Ishikawa (cell line): ENCODE data around the gene S100A7.

ENCODE experiments used
- CEBPB ChIP-seq: IDR thresholded peaks from 2 replicates; pipeline ENCODE4 v1.6.1; 2012
- CREB1 ChIP-seq: IDR thresholded peaks from 2 replicates; pipeline ENCODE4 v1.6.1; 2012; ENCODE audit warnings: low read depth
- EGR1 ChIP-seq: IDR thresholded peaks from 2 replicates; pipeline ENCODE4 v1.6.1; 2012
- EP300 ChIP-seq: IDR thresholded peaks from 2 replicates; pipeline ENCODE4 v1.6.1; 2012; ENCODE audit warnings: borderline replicate concordance
- FOXM1 ChIP-seq: IDR thresholded peaks from 2 replicates; pipeline ENCODE4 v1.6.1; 2012; ENCODE audit warnings: low read depth, borderline replicate concordance
- NFIC ChIP-seq: IDR thresholded peaks from 2 replicates; pipeline ENCODE4 v1.6.1; 2012
- RAD21 ChIP-seq: IDR thresholded peaks from 2 replicates; pipeline ENCODE4 v1.6.1; 2012; ENCODE audit warnings: low read depth
- TAF1 ChIP-seq: IDR thresholded peaks from 2 replicates; pipeline ENCODE4 v1.6.1; 2012; ENCODE audit warnings: low read depth, mild to moderate bottlenecking
- TEAD4 ChIP-seq: IDR thresholded peaks from 2 replicates; pipeline ENCODE4 v1.6.1; 2012
- YY1 ChIP-seq: IDR thresholded peaks from 2 replicates; pipeline ENCODE4 v1.6.1; 2012; ENCODE audit warnings: low read depth
- TF ChIP-seq, protein P1 (sequence below): IDR thresholded peaks from 2 replicates; pipeline ENCODE4 v1.6.1; 2012
- TF ChIP-seq, protein P2 (sequence below): IDR thresholded peaks from 2 replicates; pipeline ENCODE4 v1.6.1; 2012; ENCODE audit warnings: low read depth, mild to moderate bottlenecking
- TF ChIP-seq, protein P3 (sequence below): IDR thresholded peaks from 2 replicates; pipeline ENCODE4 v1.6.1; 2012

DNA sequence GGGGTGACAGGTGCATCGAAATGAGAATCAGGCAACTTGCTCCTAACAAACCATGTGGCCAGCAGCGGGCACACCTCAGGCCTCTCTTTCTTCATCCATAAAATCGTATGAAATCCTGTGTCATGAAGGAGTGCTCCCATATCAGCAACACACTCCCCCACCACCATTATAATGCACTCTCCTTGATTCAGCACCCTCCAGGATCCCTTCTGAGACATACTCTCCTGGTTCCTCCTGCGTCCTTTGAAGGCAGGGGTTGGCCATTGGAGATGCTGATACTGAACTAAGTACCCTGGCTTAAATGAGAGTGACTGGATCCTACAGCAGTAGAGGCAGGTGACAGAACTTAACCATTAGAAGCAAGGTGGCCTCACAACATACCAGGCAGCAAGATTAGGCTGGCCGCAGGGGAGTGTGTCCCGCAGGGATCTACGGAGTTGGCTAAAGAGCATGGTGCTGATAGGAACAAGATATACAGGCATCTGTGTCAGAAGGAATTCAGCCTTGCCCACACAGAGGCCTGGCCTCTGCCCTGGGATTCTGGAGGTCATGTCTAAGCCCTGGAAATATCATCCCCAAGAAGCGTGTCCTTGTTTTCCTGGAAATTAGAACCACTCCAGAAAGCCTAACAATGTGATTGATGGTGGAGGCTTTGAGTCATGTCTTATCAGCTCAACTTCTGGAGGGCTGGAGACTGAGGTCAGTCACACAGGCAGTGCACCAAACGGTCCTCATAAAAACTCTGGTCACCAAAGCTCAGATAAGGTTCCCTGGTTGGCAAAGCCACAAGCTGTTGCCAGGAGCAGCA is 27.4 kb downstream of the S100A7 start:
- TF ChIP-seq, protein P1, sequence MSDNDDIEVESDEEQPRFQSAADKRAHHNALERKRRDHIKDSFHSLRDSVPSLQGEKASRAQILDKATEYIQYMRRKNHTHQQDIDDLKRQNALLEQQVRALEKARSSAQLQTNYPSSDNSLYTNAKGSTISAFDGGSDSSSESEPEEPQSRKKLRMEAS: no peak
- TF ChIP-seq CEBPB: no peak
- no peak for TF ChIP-seq FOXM1
- TF ChIP-seq RAD21: no peak
- TF ChIP-seq TEAD4: no peak
- TF ChIP-seq EGR1: no peak
- no peak for TF ChIP-seq EP300
- TF ChIP-seq, protein P2, sequence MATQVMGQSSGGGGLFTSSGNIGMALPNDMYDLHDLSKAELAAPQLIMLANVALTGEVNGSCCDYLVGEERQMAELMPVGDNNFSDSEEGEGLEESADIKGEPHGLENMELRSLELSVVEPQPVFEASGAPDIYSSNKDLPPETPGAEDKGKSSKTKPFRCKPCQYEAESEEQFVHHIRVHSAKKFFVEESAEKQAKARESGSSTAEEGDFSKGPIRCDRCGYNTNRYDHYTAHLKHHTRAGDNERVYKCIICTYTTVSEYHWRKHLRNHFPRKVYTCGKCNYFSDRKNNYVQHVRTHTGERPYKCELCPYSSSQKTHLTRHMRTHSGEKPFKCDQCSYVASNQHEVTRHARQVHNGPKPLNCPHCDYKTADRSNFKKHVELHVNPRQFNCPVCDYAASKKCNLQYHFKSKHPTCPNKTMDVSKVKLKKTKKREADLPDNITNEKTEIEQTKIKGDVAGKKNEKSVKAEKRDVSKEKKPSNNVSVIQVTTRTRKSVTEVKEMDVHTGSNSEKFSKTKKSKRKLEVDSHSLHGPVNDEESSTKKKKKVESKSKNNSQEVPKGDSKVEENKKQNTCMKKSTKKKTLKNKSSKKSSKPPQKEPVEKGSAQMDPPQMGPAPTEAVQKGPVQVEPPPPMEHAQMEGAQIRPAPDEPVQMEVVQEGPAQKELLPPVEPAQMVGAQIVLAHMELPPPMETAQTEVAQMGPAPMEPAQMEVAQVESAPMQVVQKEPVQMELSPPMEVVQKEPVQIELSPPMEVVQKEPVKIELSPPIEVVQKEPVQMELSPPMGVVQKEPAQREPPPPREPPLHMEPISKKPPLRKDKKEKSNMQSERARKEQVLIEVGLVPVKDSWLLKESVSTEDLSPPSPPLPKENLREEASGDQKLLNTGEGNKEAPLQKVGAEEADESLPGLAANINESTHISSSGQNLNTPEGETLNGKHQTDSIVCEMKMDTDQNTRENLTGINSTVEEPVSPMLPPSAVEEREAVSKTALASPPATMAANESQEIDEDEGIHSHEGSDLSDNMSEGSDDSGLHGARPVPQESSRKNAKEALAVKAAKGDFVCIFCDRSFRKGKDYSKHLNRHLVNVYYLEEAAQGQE: no peak
- no peak for TF ChIP-seq YY1
- TF ChIP-seq CREB1: no peak
- TF ChIP-seq TAF1: no peak
- TF ChIP-seq, protein P3, sequence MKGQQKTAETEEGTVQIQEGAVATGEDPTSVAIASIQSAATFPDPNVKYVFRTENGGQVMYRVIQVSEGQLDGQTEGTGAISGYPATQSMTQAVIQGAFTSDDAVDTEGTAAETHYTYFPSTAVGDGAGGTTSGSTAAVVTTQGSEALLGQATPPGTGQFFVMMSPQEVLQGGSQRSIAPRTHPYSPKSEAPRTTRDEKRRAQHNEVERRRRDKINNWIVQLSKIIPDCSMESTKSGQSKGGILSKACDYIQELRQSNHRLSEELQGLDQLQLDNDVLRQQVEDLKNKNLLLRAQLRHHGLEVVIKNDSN: no peak
- no peak for TF ChIP-seq NFIC
